ENCODE measurements around the gene CFD.
"Not testable (repeated sequence)": the region's sequence is repeated elsewhere in the genome, so short reads cannot be mapped to it uniquely, and the experiment has no call there.

The CFD gene

DNA sequence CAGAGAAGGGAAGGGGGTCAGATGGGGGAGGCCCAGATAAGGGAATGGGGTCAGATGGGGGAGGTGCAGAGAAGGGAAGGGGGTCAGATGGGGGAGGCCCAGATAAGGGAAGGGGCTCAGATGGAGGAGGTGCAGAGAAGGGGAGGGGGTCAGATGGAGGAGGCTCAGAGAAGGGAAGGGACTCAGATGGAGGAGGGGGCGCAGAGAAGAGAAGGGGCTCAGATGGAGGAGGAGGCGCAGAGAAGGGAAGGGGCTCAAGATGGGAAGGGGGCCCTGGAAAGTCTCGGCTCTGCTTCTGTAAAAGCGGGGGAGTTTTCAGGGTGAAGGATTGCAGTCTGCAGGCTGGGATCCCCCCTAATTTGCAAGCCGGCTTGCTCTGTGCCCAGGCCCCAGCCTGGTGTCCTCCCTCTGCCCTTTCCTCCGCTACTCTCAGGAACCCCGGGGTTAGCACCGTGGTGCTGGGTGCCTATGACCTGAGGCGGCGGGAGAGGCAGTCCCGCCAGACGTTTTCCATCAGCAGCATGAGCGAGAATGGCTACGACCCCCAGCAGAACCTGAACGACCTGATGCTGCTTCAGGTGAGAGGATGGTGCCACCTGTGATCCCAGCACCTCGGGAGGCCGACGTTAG is 30.2 kb upstream of the CFD start:
- H3K27ac ChIP-seq, result no peak overlapping the region

DNA sequence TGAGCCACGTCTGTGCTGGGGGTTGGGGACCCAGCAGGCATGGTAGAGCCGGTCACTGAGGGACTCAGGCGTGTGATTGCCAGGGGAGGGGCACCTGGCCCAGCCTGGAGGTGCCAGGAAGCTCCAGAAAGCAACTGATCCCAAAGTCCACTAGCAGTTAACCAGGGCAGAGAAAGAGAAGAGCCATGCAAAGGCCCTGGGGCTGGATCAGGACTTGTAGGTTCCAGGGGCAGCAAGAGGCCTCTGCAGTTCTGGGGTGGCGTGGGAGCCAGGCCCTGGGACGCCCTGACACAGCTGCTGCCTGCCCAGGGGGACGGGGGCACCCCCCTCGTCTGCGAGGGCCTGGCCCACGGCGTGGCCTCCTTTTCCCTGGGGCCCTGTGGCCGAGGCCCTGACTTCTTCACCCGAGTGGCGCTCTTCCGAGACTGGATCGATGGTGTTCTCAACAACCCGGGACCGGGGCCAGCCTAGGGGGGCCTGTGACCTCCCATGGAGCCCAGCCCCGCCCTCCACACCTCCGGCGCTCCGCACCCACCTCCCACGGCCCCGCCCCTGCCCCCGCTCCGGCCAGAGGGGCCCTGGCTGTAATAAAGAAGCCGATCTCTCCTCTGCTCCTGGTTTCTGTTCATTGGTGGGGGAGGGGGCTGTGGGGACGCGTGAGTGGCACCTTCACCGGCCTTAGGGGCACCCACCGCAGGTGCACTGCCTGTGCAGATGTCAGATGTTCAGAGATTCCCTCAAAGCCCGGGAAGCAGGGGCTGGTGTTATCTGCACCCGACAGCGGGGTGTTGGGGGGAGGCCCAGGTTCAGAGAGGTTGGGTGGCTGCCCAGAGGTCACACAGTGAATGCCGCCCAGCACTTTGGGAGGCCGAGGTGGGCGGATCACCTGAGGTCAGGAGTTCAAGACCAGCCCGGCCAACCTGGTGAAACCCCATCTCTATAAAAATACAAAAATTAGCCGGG is 27.8 kb upstream of the CFD start:
- H3K27ac ChIP-seq, result no peak overlapping the region
- TF ChIP-seq, protein P1, sequence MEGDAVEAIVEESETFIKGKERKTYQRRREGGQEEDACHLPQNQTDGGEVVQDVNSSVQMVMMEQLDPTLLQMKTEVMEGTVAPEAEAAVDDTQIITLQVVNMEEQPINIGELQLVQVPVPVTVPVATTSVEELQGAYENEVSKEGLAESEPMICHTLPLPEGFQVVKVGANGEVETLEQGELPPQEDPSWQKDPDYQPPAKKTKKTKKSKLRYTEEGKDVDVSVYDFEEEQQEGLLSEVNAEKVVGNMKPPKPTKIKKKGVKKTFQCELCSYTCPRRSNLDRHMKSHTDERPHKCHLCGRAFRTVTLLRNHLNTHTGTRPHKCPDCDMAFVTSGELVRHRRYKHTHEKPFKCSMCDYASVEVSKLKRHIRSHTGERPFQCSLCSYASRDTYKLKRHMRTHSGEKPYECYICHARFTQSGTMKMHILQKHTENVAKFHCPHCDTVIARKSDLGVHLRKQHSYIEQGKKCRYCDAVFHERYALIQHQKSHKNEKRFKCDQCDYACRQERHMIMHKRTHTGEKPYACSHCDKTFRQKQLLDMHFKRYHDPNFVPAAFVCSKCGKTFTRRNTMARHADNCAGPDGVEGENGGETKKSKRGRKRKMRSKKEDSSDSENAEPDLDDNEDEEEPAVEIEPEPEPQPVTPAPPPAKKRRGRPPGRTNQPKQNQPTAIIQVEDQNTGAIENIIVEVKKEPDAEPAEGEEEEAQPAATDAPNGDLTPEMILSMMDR (conservative IDR thresholded peaks at IDR 0.05), result no peak

More for the DNA sequence above, 30.2 kb upstream of the CFD start:
- TF ChIP-seq, protein P1 (conservative IDR thresholded peaks at IDR 0.05), result no peak

DNA sequence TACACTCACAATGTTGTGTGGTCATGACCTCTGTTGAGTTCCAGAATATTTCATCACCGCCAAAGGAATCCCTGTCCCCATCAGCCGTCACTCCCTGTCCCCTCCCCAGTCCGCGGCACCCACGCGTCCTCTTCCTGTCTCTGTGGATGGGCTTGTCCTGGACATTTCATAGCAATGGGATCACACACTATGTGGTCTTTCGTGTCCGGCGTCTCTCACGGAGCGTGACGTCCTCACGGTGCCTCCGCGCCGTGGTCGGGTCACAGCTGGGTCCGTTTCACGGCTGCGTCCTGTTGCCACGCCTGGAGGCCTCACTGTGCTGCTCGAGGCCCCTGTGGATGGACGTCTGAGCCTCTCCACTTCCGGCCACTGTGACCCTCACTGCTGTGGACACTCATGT is 25.2 kb upstream of the CFD start:
- no peak overlapping the region for H3K27ac ChIP-seq
- TF ChIP-seq, protein P1 (conservative IDR thresholded peaks at IDR 0.05), result no peak

DNA sequence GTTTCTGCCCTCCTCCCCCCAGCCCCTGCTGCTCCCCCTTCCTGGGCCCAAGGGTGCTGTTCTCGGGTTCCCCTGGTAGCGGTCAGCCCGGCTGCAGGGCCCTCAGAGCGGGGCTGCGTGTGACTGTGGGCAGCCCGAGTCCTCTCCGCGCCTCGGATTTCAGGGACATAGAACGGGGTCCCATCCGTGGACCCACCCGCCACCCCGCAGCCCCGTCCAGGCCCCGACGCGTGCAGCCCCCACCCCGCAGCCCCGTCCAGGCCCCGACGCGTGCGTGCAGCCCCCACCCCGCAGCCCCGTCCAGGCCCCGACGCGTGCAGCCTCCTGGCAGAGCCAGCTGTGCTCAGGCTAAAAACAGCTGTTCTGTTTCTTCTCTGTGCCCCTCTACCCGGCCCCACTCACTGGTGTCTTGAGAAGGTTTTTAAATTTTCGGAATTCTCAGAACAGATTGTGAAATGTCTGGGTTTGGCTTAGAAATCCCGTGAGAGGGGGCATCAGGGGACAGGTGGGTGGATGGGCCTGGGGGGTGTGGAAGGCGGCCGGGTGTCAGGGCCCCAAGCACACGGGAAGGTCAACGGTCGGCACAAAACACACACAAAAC is 24.2 kb upstream of the CFD start:
- H3K27ac ChIP-seq, result no peak overlapping the region
- TF ChIP-seq, protein P1 (conservative IDR thresholded peaks at IDR 0.05), result no peak

DNA sequence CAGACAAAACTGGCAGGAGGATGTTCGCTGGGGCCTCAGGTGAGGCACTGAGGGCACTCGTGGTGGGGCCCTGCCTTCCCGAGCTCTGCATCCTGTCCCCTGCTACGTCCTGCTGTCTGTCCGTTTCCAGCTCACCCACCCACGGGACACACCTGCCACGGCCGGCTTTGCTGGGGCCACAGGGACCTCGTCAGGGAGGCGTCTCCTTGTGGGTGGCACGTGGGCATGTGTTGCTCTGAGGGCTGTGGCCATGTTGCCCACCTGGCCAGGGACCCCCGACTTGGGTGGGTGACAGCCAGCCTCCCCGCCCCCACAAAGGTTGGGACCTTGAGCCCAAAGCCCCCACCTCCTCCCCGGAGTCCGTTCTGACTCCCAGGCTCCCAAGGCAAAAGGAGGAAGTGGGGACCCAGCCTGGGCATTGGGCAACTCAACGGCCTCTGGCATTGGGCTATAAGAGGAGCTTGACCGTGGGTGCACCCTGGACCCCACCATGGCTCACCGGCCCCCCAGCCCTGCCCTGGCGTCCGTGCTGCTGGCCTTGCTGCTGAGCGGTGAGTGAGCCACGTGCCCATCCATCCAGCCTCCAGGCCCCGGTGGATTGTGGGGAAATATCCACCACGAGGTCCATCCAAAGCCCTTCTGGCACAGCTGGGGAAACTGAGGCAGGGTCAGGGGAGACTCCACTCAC is 18.8 kb upstream of the CFD start, which contains the start of gene PRTN3:
TSS of gene PRTN3 (plus strand) at position 481 of the 688 bp plus-strand sequence. CDS start at position 491, 10 bp downstream.
- TF ChIP-seq, protein P1 (conservative IDR thresholded peaks at IDR 0.05), result no peak
- H3K27ac ChIP-seq, result no peak within 1 kb of the TSS

DNA sequence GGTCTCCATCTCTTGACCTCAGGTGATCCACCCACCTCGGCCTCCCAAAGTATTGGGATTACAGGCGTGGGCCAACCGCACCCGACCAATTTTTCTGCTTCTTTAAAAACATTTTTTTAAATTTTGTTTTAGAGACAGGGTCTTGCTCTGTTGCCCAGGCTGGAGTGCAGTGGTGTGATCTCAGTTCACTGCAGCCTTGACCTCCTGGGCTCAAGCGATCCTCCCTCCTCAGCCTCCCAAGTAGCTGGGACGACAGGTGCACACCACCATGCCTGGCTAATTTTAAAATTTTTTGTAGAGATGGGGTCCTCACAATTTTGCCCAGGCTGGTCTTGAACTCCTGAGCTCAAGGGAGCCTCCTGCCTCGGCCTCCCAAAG is 16.7 kb upstream of the CFD start:
- H3K27ac ChIP-seq, result not testable (repeated sequence)

DNA sequence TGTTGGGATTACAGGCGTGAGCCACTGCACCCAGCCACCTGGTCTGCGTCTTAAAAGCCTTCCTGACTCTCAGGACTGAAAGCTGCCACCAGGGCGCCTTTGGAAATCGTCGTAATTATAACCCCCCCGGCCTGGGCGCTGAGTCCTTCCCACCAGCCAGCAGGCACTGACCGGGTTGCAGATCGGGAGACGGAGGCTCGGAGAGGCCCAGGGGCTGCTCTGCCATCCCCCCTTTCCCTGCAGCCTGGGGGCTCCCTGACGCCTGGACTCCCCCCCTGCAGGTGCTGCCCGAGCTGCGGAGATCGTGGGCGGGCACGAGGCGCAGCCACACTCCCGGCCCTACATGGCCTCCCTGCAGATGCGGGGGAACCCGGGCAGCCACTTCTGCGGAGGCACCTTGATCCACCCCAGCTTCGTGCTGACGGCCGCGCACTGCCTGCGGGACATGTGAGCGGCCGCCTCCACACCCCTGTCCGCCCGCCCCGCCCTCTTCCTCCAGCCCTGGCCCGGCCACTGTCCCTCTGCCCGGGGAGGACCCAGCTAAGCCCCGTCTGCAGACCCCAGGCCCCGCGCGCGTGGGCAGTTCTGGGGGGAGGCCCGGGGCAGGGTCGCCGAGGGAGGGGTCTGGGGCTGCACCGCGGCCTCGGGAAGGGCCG is 16.2 kb upstream of the CFD start:
- TF ChIP-seq, protein P1 (conservative IDR thresholded peaks at IDR 0.05), result peak; percentile 39; the same call in 1 of the 2 replicates
- no peak overlapping the region for H3K27ac ChIP-seq
